ENCODE results near the gene CKLF.

Gene CKLF

DNA sequence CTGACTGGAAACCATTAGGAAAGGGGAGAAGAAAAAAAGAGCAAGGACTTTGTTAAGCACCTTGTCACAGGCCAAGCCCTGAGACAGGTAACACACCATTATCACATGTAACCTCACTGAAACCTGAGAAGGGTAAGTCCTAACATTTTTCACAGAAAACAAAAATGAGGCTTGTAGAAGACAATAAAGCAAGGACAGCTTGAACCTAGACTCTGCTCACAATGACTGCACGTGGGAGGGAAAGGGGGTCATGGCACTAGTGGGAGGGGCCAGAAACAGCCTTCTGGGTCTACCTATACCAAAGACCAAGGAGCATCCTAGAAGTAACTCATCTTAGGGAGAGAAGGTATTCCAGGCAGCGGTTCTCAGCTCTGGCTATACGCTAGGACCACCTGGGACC is 10.0 kb upstream of the CKLF start:
- Histone ChIP-seq H3K9me3 (ENCODE audit: low read length) (no peaks in the 10 kb centered on the region), H3K36me3 (ENCODE audit: insufficient read depth, low read length) (peaks cover 13% of the 10 kb centered on the region), H3K4me1 (ENCODE audit: insufficient read depth, low read length) (no peaks in the 10 kb centered on the region), H3K27me3 (ENCODE audit: insufficient read depth, low read length) (no peaks in the 10 kb centered on the region), H3K4me3 (ENCODE audit: low read length) (no peak overlapping the region), H2AFZ (ENCODE audit: low read depth, low read length) (no peak overlapping the region)

DNA sequence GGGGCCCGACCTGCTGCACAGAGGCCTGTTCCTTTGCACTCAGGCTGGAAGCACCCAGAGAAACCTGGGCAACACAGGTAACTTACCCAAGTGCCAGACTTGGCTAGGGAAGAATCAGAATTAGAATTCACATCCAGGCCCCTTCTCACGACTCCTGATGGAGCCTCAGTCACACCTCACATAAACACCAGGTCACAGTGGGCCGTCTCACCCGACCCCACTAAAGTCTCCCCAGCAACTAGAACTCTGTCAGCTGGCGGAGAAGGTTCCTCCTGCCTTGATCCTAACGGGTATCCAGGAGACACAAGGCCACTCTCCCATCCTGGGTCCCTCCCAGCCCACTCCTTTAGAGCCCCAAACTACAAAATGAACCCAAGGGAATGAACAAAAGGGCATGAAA is 8.8 kb upstream of the CKLF start:
- H3K36me3 ChIP-seq (ENCODE audit: insufficient read depth, low read length), result peaks cover 7% of the 10 kb centered on the region
- no peak overlapping the region for H2AFZ ChIP-seq (ENCODE audit: low read depth, low read length)
- H3K27me3 ChIP-seq (ENCODE audit: insufficient read depth, low read length), result no peaks in the 10 kb centered on the region

DNA sequence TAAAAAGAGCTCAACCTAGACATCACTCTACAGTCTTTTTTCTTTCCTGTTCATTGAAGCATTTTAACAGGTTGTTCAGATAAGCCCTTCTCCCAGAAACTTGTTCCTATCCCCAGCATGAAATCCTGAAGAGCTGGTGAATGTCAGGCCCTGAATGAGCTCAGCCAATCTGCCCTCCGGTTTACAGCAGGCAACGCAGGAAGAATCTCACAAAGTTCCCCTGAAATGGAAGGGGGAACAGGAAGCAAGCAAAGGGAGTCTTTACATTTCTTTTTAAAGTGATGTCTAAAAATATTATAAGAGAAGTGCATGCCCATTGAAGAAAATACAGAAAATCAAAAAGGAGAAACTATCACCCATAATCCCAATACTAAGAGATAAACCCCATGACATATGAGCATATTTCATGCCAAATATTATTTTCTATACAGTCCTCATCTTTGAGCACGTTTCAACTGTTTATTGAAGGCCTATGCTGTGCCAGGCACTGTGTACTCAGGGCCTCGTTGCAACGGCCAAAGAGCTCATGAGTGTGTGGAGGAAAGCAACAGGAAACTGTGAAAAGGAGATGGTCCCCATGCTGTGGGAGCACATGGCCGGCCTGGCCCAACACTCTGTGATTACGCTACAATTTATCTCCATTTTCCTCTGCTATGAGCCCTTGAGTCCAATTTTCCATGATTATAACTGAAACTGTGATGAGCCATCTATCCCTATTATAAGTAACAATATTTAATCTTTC is 8.2 kb upstream of the CKLF start:
- Histone ChIP-seq H3K27me3 (ENCODE audit: insufficient read depth, low read length) (no peaks in the 10 kb centered on the region), H3K4me1 (ENCODE audit: insufficient read depth, low read length) (peaks cover 3% of the 10 kb centered on the region), H3K36me3 (ENCODE audit: insufficient read depth, low read length) (peaks cover 3% of the 10 kb centered on the region), H2AFZ (ENCODE audit: low read depth, low read length) (no peak overlapping the region), H3K4me3 (ENCODE audit: low read length) (no peak overlapping the region), H3K9me3 (ENCODE audit: low read length) (no peaks in the 10 kb centered on the region)

More for the DNA sequence above, 8.8 kb upstream of the CKLF start:
- Histone ChIP-seq H3K9me3 (ENCODE audit: low read length) (no peaks in the 10 kb centered on the region), H3K4me3 (ENCODE audit: low read length) (no peak overlapping the region), H3K4me1 (ENCODE audit: insufficient read depth, low read length) (no peaks in the 10 kb centered on the region)

DNA sequence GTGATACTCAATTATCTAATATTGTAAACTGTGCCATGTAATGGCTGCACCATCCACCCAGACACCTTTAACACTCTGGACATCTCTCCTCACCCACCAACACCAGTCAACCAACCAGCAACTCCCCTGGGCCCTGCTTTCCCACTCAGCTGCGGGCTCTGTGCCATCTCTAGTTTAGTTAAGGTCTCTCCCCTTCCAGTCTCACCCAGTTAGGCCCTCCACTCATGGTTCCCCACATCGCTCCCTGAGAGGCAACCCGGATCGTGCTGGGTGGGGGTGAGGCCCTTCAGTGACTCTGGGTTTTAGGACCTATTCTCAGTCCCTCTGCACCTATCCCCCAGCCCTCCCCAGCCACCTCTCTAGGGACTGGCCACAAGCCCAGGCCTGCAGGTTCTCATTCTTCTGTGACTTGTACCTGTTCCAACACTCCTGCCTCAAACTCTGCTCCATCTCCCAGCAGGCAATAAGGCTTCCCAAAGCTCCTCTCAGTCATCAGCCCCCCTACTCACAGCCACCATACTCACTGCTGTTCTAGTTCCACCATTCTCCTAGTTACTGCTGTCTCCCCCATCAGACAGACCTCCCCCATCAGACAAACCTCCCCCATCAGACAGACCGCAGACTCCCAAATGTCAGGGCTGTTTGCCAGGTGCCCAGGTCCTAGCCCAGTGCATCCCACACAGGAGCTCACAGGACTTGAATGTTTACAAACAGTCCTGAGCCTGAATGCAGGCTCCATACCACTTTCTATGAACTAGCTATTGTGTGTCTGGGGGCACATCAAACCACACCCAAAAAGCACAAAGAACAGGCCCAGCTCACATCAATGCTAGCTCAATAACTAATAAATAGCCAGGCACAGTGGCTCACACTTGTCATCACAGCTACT is 5.0 kb upstream of the CKLF start:
- Histone ChIP-seq H3K27me3 (ENCODE audit: insufficient read depth, low read length) (no peaks in the 10 kb centered on the region), H3K9me3 (ENCODE audit: low read length) (no peaks in the 10 kb centered on the region)

DNA sequence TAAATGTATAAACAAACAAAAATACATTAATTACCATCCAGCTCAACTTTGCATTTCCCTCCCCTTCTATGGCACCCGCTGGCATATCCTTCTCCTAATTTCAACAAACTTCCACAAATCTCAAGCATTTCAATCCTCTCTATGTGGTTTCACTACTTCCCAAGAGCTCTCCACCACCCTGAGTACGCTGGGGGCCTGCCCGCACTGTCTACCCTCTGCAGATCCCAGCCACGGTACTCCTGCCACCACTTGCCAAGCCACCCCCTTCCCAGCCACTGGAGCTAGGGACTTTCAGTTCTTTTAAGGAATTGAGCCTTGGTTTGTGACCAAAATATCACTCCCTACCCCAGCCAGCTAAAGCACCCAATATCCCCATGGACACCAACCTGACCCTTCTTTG is 4.3 kb upstream of the CKLF start:
- H3K27me3 ChIP-seq (ENCODE audit: insufficient read depth, low read length), result no peaks in the 10 kb centered on the region
- H3K9me3 ChIP-seq (ENCODE audit: low read length), result no peaks in the 10 kb centered on the region
- no peak overlapping the region for H3K4me3 ChIP-seq (ENCODE audit: low read length)
- peaks cover 16% of the 10 kb centered on the region for H3K4me1 ChIP-seq (ENCODE audit: insufficient read depth, low read length)
- H2AFZ ChIP-seq (ENCODE audit: low read depth, low read length), result no peak overlapping the region
- no peaks in the 10 kb centered on the region for H3K36me3 ChIP-seq (ENCODE audit: insufficient read depth, low read length)

More for the DNA sequence above, 5.0 kb upstream of the CKLF start:
- Histone ChIP-seq H3K4me3 (ENCODE audit: low read length) (no peak overlapping the region), H2AFZ (ENCODE audit: low read depth, low read length) (no peak overlapping the region), H3K4me1 (ENCODE audit: insufficient read depth, low read length) (peaks cover 10% of the 10 kb centered on the region), H3K36me3 (ENCODE audit: insufficient read depth, low read length) (no peaks in the 10 kb centered on the region)

DNA sequence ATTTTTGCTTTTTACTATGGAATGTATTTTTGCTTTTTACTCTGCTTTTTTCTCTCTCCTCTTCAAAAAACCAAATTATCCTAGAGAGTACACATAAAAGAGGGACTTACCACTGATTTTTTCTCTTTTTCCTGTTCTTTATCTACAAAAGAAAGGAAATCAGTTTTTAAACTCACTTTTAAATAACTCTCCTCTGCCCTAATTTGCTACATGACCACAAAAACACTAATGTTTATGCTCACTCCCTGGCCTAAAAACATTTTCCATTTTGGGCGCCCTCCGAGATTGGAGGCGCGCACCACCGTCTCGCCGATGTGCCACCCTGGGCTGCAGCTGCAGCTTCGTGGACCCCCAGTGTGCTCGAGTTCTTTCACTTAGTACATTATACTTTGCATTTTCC is 3.5 kb upstream of the CKLF start:
- Histone ChIP-seq H3K27me3 (ENCODE audit: insufficient read depth, low read length) (no peaks in the 10 kb centered on the region), H3K4me3 (ENCODE audit: low read length) (peak overlapping the region; percentile 66), H3K4me1 (ENCODE audit: insufficient read depth, low read length) (peaks cover 16% of the 10 kb centered on the region), H3K36me3 (ENCODE audit: insufficient read depth, low read length) (no peaks in the 10 kb centered on the region), H3K9me3 (ENCODE audit: low read length) (no peaks in the 10 kb centered on the region), H2AFZ (ENCODE audit: low read depth, low read length) (peak overlapping the region; percentile 92)

DNA sequence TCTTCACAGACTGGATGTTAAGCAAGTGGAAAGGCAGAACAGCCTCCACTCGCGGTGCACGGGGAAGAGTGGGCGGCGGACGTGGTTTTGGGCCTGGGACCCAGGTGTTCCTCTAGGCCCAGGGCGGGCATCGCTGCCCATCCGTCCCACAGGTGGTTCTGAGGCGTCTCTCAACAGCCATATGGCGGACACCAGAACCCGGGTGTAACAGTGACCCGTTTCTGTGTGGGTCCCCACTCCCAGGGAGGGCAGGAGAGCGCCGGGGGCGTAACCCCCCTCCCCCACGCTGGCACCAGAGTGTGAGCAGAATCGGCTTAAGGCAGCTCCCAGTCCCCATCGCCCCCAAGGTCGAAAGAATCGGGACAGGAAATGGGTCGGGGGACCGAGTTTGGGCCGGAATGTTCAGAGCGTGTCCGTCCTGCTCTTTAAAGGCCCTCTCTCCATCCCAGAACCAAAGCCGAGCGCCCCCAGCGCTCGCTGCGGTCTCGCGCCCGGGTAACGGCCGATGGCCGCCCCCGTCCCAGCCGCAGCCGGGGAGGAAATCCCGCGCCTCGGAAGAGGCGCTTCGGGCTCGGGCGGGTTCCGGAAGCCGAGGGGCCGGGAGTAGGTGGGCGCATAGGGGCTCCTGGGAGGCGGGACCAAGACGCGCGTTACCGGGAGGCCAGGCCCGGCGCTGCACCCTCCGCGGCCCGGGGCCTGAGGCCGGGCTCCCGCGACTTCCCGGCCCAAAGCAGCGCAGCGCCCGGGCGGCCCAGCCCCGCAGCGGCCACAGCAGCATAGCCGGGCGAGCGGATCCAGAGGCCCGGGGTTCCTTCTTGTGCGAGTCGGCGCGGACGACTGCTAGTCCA is 2.9 kb upstream of the CKLF start, which contains the start of gene TK2:
Gene TK2, minus strand, starts transcription at position 839 of the 848 bp plus-strand sequence. Its CDS starts 61 bp downstream, at position 778.
- Histone ChIP-seq H3K4me1 (ENCODE audit: insufficient read depth, low read length) (peaks cover 16% of the 10 kb centered on the region), H3K9me3 (ENCODE audit: low read length) (no peaks in the 10 kb centered on the region), H3K4me3 (ENCODE audit: low read length) (peak within 1 kb of the TSS; percentile 66), H3K27me3 (ENCODE audit: insufficient read depth, low read length) (no peaks in the 10 kb centered on the region), H3K36me3 (ENCODE audit: insufficient read depth, low read length) (no peaks in the 10 kb centered on the region), H2AFZ (ENCODE audit: low read depth, low read length) (peak within 1 kb of the TSS; percentile 92)

DNA sequence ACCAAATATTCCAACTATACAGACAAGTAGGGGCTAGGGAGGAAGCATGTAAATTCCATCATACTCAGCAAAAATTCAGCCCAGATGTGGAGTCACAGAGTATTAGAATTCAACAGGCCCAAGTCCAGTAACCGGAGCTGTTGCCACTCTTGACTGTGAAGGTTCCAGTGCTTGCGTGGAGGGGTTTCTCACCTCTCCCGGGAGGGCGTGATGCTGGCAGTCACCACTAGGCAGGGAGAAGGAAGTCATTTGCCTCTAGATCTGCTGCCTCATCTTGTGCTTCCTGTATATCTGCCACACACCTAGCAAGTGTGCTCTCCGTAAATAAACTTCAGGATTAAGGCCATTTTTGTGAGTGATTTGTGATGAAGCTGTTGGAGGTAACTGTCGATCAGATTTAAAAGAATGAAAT is 1.0 kb upstream of the CKLF start:
- Histone ChIP-seq H3K36me3 (ENCODE audit: insufficient read depth, low read length) (no peaks in the 10 kb centered on the region), H3K27me3 (ENCODE audit: insufficient read depth, low read length) (no peaks in the 10 kb centered on the region), H3K9me3 (ENCODE audit: low read length) (no peaks in the 10 kb centered on the region), H2AFZ (ENCODE audit: low read depth, low read length) (no peak overlapping the region), H3K4me3 (ENCODE audit: low read length) (no peak overlapping the region), H3K4me1 (ENCODE audit: insufficient read depth, low read length) (peaks cover 16% of the 10 kb centered on the region)

DNA sequence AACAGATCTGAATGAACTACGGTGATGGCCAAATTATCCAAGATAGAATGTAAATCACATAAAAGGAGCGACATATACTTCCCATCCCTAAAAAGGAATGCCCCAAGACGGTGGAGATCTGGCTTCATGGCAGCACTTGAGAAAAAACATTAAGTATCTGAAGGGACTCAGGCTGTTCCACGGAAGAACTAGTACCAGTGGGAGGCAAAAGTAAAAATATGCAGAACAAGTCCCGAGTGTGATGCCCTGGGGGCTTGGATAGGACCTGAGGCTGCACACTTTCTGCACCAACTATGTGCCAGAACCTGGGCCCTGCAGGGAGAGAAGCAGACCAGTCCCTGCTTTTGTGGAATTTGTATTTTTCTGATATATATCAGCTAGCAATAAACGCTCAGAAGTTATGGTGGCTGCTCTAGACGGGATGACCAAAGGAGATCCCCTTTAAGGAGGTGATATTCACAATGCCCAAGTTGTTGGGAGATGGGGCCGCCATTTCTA is 539 bp upstream of the CKLF start:
- no peaks in the 10 kb centered on the region for H3K27me3 ChIP-seq (ENCODE audit: insufficient read depth, low read length)
- peak overlapping the region; percentile 64 for H3K4me3 ChIP-seq (ENCODE audit: low read length)
- peak overlapping the region; percentile 44 for H2AFZ ChIP-seq (ENCODE audit: low read depth, low read length)
- peaks cover 16% of the 10 kb centered on the region for H3K4me1 ChIP-seq (ENCODE audit: insufficient read depth, low read length)
- no peaks in the 10 kb centered on the region for H3K36me3 ChIP-seq (ENCODE audit: insufficient read depth, low read length)
- no peaks in the 10 kb centered on the region for H3K9me3 ChIP-seq (ENCODE audit: low read length)

DNA sequence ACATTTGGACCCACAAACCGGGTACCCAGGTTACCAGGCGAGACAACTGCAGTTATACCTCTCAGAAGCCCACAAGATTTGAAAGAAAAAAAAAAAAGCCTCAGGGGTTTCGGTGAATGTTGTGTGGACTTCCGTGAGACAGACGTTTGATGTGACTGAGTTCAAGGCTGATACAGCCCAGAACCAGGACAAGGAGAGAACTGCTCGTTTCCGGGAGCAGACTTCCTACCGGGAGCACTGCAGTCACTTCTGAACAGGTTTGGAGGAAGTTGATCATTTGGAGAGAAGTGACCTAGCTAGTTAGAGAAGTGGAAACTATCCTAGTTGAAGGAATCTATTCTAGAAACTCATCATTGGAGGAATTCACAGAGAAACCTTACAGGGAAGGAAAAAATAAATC is 847 bp downstream of the CKLF start:
- H2AFZ ChIP-seq (ENCODE audit: low read depth, low read length), result no peak overlapping the region
- H3K4me1 ChIP-seq (ENCODE audit: insufficient read depth, low read length), result peaks cover 16% of the 10 kb centered on the region
- no peaks in the 10 kb centered on the region for H3K27me3 ChIP-seq (ENCODE audit: insufficient read depth, low read length)
- H3K9me3 ChIP-seq (ENCODE audit: low read length), result no peaks in the 10 kb centered on the region
- peak overlapping the region; percentile 64 for H3K4me3 ChIP-seq (ENCODE audit: low read length)
- peaks cover under 1% of the 10 kb centered on the region for H3K36me3 ChIP-seq (ENCODE audit: insufficient read depth, low read length)

DNA sequence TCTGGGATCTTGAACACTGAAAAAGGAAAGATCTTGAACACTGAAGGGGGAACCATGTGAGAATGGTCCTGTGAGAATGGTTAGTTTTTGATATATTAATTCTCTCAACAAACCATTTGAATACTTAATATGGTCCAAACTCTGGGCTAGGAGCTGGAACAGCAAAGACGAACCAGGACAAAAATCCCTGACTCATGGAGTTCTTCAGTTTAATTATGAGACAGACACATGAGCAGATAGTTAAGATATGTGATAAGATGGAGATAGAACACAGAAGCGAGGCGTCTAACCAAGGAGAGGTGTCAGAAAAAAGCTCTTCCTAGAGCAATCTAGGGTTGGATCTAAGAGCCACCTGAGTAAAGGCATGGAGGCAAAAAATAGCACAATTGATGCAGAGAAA is 1.6 kb downstream of the CKLF start:
- Histone ChIP-seq H3K4me1 (ENCODE audit: insufficient read depth, low read length) (peaks cover 15% of the 10 kb centered on the region), H3K9me3 (ENCODE audit: low read length) (no peaks in the 10 kb centered on the region), H3K4me3 (ENCODE audit: low read length) (no peak overlapping the region), H3K36me3 (ENCODE audit: insufficient read depth, low read length) (peaks cover 5% of the 10 kb centered on the region), H2AFZ (ENCODE audit: low read depth, low read length) (no peak overlapping the region), H3K27me3 (ENCODE audit: insufficient read depth, low read length) (no peaks in the 10 kb centered on the region)

DNA sequence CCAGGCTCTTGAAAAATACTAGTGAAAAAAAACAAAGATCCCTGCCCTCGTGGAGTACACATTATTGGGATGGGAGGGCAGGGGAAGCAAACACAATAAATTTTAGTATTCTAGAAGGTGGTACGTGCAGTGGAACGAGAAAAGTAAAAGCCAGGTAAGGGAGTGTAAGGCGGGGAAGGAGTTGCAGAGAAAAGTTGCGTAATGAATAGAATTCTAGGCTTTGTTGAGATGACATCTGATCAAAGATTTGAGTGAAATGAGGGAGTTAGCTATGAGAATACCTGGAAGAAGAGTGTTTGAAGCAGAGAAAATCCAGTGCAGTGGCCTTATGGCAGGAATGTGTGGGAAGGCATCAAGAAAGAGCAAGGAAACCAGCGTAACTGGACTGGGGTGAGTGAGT is 2.1 kb downstream of the CKLF start:
- H3K4me3 ChIP-seq (ENCODE audit: low read length), result no peak overlapping the region
- H2AFZ ChIP-seq (ENCODE audit: low read depth, low read length), result no peak overlapping the region
- H3K4me1 ChIP-seq (ENCODE audit: insufficient read depth, low read length), result peaks cover 10% of the 10 kb centered on the region
- no peaks in the 10 kb centered on the region for H3K9me3 ChIP-seq (ENCODE audit: low read length)
- H3K27me3 ChIP-seq (ENCODE audit: insufficient read depth, low read length), result no peaks in the 10 kb centered on the region
- H3K36me3 ChIP-seq (ENCODE audit: insufficient read depth, low read length), result peaks cover 5% of the 10 kb centered on the region
